ENCODE data around the gene DOK3.

- TF ChIP-seq POLR2A (IDR thresholded peaks at IDR 0.05) = no peak
- no peak for TF ChIP-seq CTCF (IDR thresholded peaks at IDR 0.05)
These were observed 12.8 kb downstream of the DOK3 start for GRCh38 chr5:177496727-177497291.
